Liver (tissue), 9 donors: Measurements from ENCODE around the gene CDK5R1. TPM values are rescaled to one million over a fixed set of nuclear protein-coding genes. Genes with fewer than 3 reads are reported as not detected.
A peak's percentile ranks its signal among the peaks of the same experiment; 100 is the strongest.

Experiments
- DNase-seq: peaks from one replicate; pipeline ENCODE4 v3.0.0-alpha.2; 2017; ENCODE audit warnings: low spot score
- H3K27ac ChIP-seq, 2 donors: one replicate each; pipeline ENCODE4 v1.7.0; 2013; ENCODE audit warnings: inconsistent platforms in 2 of 2, low read length in 2 of 2, control low read depth in 1 of 2, low read depth in 1 of 2, mild to moderate bottlenecking in 1 of 2
- H3K27me3 ChIP-seq, 4 donors: one replicate each; pipeline versions ENCODE4 v1.6.1 to v1.7.0; 2013; ENCODE audit warnings: low read length in 3 of 4, inconsistent platforms in 1 of 4, mild to moderate bottlenecking in 1 of 4, moderate library complexity in 1 of 4; ENCODE audit not compliant: control insufficient read depth in 4 of 4, insufficient read depth in 4 of 4
- H3K36me3 ChIP-seq, 4 donors: one replicate each; pipeline versions ENCODE4 v1.6.1 to v1.7.0; 2013; ENCODE audit warnings: low read length in 3 of 4, mild to moderate bottlenecking in 3 of 4, low read depth in 1 of 4, moderate library complexity in 1 of 4; ENCODE audit not compliant: control insufficient read depth in 4 of 4, insufficient read depth in 3 of 4
- H3K4me1 ChIP-seq, 4 donors: one replicate each; pipeline versions ENCODE4 v1.6.1 to v1.7.0; 2013; ENCODE audit warnings: low read length in 3 of 4, mild to moderate bottlenecking in 3 of 4, moderate library complexity in 1 of 4; ENCODE audit not compliant: control insufficient read depth in 4 of 4, insufficient read depth in 4 of 4
- H3K4me3 ChIP-seq, 3 donors: one replicate each; pipeline versions ENCODE4 v1.6.1 to v1.7.0; 2013; ENCODE audit warnings: low read length in 3 of 3, control low read depth in 1 of 3, low read depth in 1 of 3, mild to moderate bottlenecking in 1 of 3
- H3K9ac ChIP-seq, 2 donors: one replicate each; pipeline ENCODE4 v1.7.0; 2013; ENCODE audit warnings: low read length in 2 of 2, mild to moderate bottlenecking in 2 of 2, moderate library complexity in 2 of 2, control low read depth in 1 of 2, low read depth in 1 of 2
- H3K9me3 ChIP-seq, 4 donors: one replicate each; pipeline versions ENCODE4 v1.6.1 to v1.7.0; 2013; ENCODE audit warnings: low read length in 3 of 4; ENCODE audit not compliant: control insufficient read depth in 4 of 4
- ATF3 ChIP-seq: IDR thresholded peaks from 2 replicates; pipeline ENCODE4 v1.6.1; 2016; ENCODE audit warnings: antibody characterized with exemption
- CTCF ChIP-seq: fragments of 150-350 bp; IDR thresholded peaks from 2 replicates; pipeline ENCODE4 v1.5.1; 2017; ENCODE audit warnings: improper control_type of control experiment, low read depth, low read length; ENCODE audit not compliant: missing input control
- EGR1 ChIP-seq, 2 donors: IDR thresholded peaks; 2 replicates each; pipeline ENCODE4 v1.6.1; 2016 to 2018; ENCODE audit warnings: antibody characterized with exemption in 2 of 2, low read depth in 2 of 2
- FOXA1 ChIP-seq: IDR thresholded peaks from 2 replicates; pipeline ENCODE4 v1.6.1; 2016; ENCODE audit warnings: antibody characterized with exemption
- FOXA2 ChIP-seq: IDR thresholded peaks from 2 replicates; pipeline ENCODE4 v1.6.1; 2016; ENCODE audit warnings: antibody characterized with exemption
- GABPA ChIP-seq, 2 donors: IDR thresholded peaks in 1 of 2; conservative IDR thresholded peaks in 1 of 2; 2 replicates each; pipeline ENCODE4 v1.6.1; 2016; ENCODE audit warnings: antibody characterized with exemption in 2 of 2, mild to moderate bottlenecking in 1 of 2, moderate library complexity in 1 of 2
- HNF4A ChIP-seq, 2 donors: conservative IDR thresholded peaks; 2 replicates each; pipeline ENCODE4 v1.6.1; 2016; ENCODE audit warnings: antibody characterized with exemption in 2 of 2, mild to moderate bottlenecking in 2 of 2
- HNF4G ChIP-seq: IDR thresholded peaks from 2 replicates; pipeline ENCODE4 v1.6.1; 2016; ENCODE audit warnings: antibody characterized with exemption
- JUND ChIP-seq, 2 donors: IDR thresholded peaks; 2 replicates each; pipeline ENCODE4 v1.6.1; 2016; ENCODE audit warnings: antibody characterized with exemption in 2 of 2
- MAX ChIP-seq: IDR thresholded peaks from 2 replicates; pipeline ENCODE4 v1.6.1; 2016; ENCODE audit warnings: antibody characterized with exemption
- NR2F2 ChIP-seq: IDR thresholded peaks from 2 replicates; pipeline ENCODE4 v1.6.1; 2016; ENCODE audit warnings: antibody characterized with exemption
- RAD21 ChIP-seq, 2 donors: IDR thresholded peaks; 2 replicates each; pipeline ENCODE4 v1.6.1; 2016; ENCODE audit warnings: antibody characterized with exemption in 2 of 2, mild to moderate bottlenecking in 2 of 2
- REST ChIP-seq: IDR thresholded peaks from 2 replicates; pipeline ENCODE4 v1.6.1; 2016; ENCODE audit warnings: antibody characterized with exemption, mild to moderate bottlenecking
- RXRA ChIP-seq, 2 donors: IDR thresholded peaks; 2 replicates each; pipeline ENCODE4 v1.6.1; 2017 to 2018; ENCODE audit warnings: antibody characterized with exemption in 2 of 2, mild to moderate bottlenecking in 1 of 2
- SP1 ChIP-seq: IDR thresholded peaks from 2 replicates; pipeline ENCODE4 v1.6.1; 2018; ENCODE audit warnings: antibody characterized with exemption, mild to moderate bottlenecking
- TAF1 ChIP-seq: conservative IDR thresholded peaks from 2 replicates; pipeline ENCODE4 v1.6.1; 2016; ENCODE audit warnings: antibody characterized with exemption, mild to moderate bottlenecking
- YY1 ChIP-seq: IDR thresholded peaks from 2 replicates; pipeline ENCODE4 v1.6.1; 2016; ENCODE audit warnings: antibody characterized with exemption, mild to moderate bottlenecking
- ZBTB33 ChIP-seq: IDR thresholded peaks from 2 replicates; pipeline ENCODE4 v1.6.1; 2016; ENCODE audit warnings: antibody characterized with exemption
- WGBS: extraction: QIAGEN DNeasy Blood & Tissue Kit; methylation state at CpG from one replicate; pipeline ENCODE4 v1.1.7; 2013; 5-methylcytosine and 5-hydroxymethylcytosine counted together
- polyA plus RNA-seq, 2 donors: library from polyadenylated mRNA; stranded (reverse) in 1 of 2; unstranded in 1 of 2; fragments of 200-250 nt in 1 of 2; fragments of >200 nt in 1 of 2; fragmentation: Nextera tagmentation in 1 of 2; extraction: Ambion mirVana in 1 of 2; gene quantifications; one replicate each; pipeline versions ENCODE4 v1.2.1 to v1.2.3, GENCODE V29; 2013 to 2015
- total RNA-seq, 2 donors: library from RNA; depleted of rRNA; stranded (reverse); fragments of >200 nt; gene quantifications; one replicate each; pipeline ENCODE4 v1.2.3, GENCODE V29; 2014
- donor health status: healthy.
- donor health status: healthy.
- donor health status: healthy.
- donor health status: healthy.
- donor health status: healthy.

CDK5R1 gene
- total and polyA plus RNA-seq, 4 donors = 0.08 to 0.93 (median 0.64) TPM

GRCh38 chr17:32444301-32445073, 42.3 kb upstream of the CDK5R1 start, which contains the start of gene PSMD11:
Gene PSMD11 (plus strand): TSS chr17:32444510. CDS start chr17:32444524, 14 bp downstream.
- H3K27me3 ChIP-seq = no peaks in the 10 kb centered on the region
- peaks cover 1 to 14% (median 10%) of the 10 kb centered on the region in 4 donors for H3K4me1 ChIP-seq
- peak within 1 kb of the TSS; percentile 81 to 92 for H3K27ac ChIP-seq
- H3K4me3 ChIP-seq = peak within 1 kb of the TSS; percentile 91 to 98 (median 97)
- no peak for TF ChIP-seq ZBTB33
- TF ChIP-seq NR2F2 = no peak
- TF ChIP-seq FOXA2 = no peak
- TF ChIP-seq TAF1 = peak; percentile 40
- TF ChIP-seq JUND (IDR thresholded peaks at IDR 0.05) = no peak
- no peak for TF ChIP-seq FOXA1
- TF ChIP-seq ATF3 = no peak
- TF ChIP-seq YY1 = peak; percentile 97
- no peak for TF ChIP-seq EGR1 (IDR thresholded peaks at IDR 0.05; ENCODE audit: low read depth in 2 of 2)
- TF ChIP-seq RXRA (IDR thresholded peaks at IDR 0.05) = peak in 1 of 2 donors; percentile 14
- TF ChIP-seq CTCF = peak; percentile 77
- peak; percentile 82 to 93 for TF ChIP-seq GABPA (IDR thresholded peaks at IDR 0.05 in 1 of 2, conservative IDR thresholded peaks at IDR 0.05 in 1 of 2)
- peak; percentile 50 to 66 for TF ChIP-seq RAD21 (IDR thresholded peaks at IDR 0.05)
- no peak for TF ChIP-seq HNF4G
- peak; percentile 71 for TF ChIP-seq REST
- no peak for TF ChIP-seq MAX
- TF ChIP-seq HNF4A (conservative IDR thresholded peaks at IDR 0.05) = no peak
- peak; percentile 51 for TF ChIP-seq SP1
- DNase-seq = peak; percentile 96
- H3K9me3 ChIP-seq = no peaks in the 10 kb centered on the region
- peak within 1 kb of the TSS; percentile 73 to 88 for H3K9ac ChIP-seq
- H3K36me3 ChIP-seq = peaks cover 3 to 18% (median 10%) of the 10 kb centered on the region in 4 donors
- under 1% methylated on average over 74 of the region's 74 CpGs for WGBS
